Endothelial cell of umbilical vein (primary cell): ENCODE measurements around the gene NCOA5. TPM values are rescaled to one million over a fixed set of nuclear protein-coding genes. Genes with fewer than 3 reads are reported as not detected.

Source experiments
- BruUV-seq: library from RNA; stranded (reverse); fragments of 400-500 nt; replicated peaks from 2 replicates; lab custom pipeline; 2021; lab: Mats Ljungman, UMichigan
- CTCF ChIA-PET: fragments of 300-600, 350-600 bp; sonication (Branson Sonifier 250); formaldehyde crosslinking; loops from one replicate; lab custom pipeline; 2021; ENCODE audit warnings: antibody characterized with exemption, inconsistent platforms; lab: Charles Lee
- POLR2A ChIA-PET: fragments of 300-600, 350-600 bp; sonication (Branson Sonifier 250); formaldehyde crosslinking; loops from one replicate; lab custom pipeline; 2021; ENCODE audit warnings: antibody characterized with exemption, inconsistent platforms; lab: Charles Lee
- DNase-seq: peaks from one replicate; pipeline ENCODE4 v3.0.0-alpha.2; 2011; ENCODE audit warnings: low read depth, low spot score
- FAIRE-seq: peaks from 2 replicates; lab custom pipeline; 2011; peaks lifted over from hg19 to GRCh38; lab: Jason Lieb, UNC
- H2AFZ ChIP-seq: 2 replicates; pipeline ENCODE4 v1.6.0; 2012; ENCODE audit warnings: low read depth, low read length, control low read depth, inconsistent platforms
- H3K27ac ChIP-seq: 2 replicates; pipeline ENCODE4 v1.5.1; 2011; ENCODE audit warnings: low read depth, mild to moderate bottlenecking, control low read depth, low read length, moderate library complexity; ENCODE audit not compliant: insufficient read depth
- H3K27me3 ChIP-seq, 2 experiments: 2 replicates each; pipeline versions ENCODE4 v1.6.0 to v1.6.1; 2011; ENCODE audit warnings: low read length in 2 of 2, mixed read lengths in 1 of 2; ENCODE audit not compliant: control insufficient read depth in 2 of 2, insufficient read depth in 2 of 2
- H3K36me3 ChIP-seq, 2 experiments: 2 replicates in 1 of 2; 3 replicates in 1 of 2; pipeline ENCODE4 v1.5.1; 2011; ENCODE audit warnings: low read length in 2 of 2, mild to moderate bottlenecking in 1 of 2, moderate library complexity in 1 of 2; ENCODE audit not compliant: control insufficient read depth in 2 of 2, insufficient read depth in 2 of 2; ENCODE audit errors: extremely low read depth in 1 of 2
- H3K4me1 ChIP-seq: 3 replicates; pipeline ENCODE4 v1.5.1; 2011; ENCODE audit warnings: mild to moderate bottlenecking, low read length; ENCODE audit not compliant: control insufficient read depth, insufficient read depth; ENCODE audit errors: extremely low read depth
- H3K4me2 ChIP-seq: 2 replicates; pipeline ENCODE4 v1.6.1; 2011; ENCODE audit warnings: low read length, control low read depth, mixed read lengths; ENCODE audit not compliant: insufficient read depth
- H3K4me3 ChIP-seq, 3 experiments: fragments of 200-600 bp in 1 of 3; sonication (generic), shearing (Covaris generic) in 1 of 3; replicated peaks in 1 of 3; 2 replicates each; pipeline ENCODE4 v1.5.1; 2011 to 2016; ENCODE audit warnings: control low read depth in 3 of 3, low read length in 3 of 3, mild to moderate bottlenecking in 2 of 3, inconsistent platforms in 1 of 3, low read depth in 1 of 3, moderate library complexity in 1 of 3; ENCODE audit not compliant: insufficient read depth in 1 of 3
- H3K79me2 ChIP-seq: 2 replicates; pipeline ENCODE4 v1.6.0; 2012; ENCODE audit warnings: low read length, inconsistent platforms; ENCODE audit not compliant: control insufficient read depth, insufficient read depth
- H3K9ac ChIP-seq: replicated peaks from 2 replicates; pipeline ENCODE3; 2011; ENCODE audit warnings: low read length, control low read depth; ENCODE audit not compliant: insufficient read depth; ENCODE audit errors: extremely low read depth
- H3K9me1 ChIP-seq: replicated peaks from 3 replicates; pipeline ENCODE4 v1.6.0; 2011; ENCODE audit warnings: mild to moderate bottlenecking, low read length; ENCODE audit not compliant: control insufficient read depth, insufficient read depth; ENCODE audit errors: extremely low read depth
- H3K9me3 ChIP-seq: replicated peaks from 2 replicates; pipeline ENCODE4 v1.5.1; 2012; ENCODE audit warnings: low read length, inconsistent platforms; ENCODE audit not compliant: control insufficient read depth, insufficient read depth
- H4K20me1 ChIP-seq: replicated peaks from 2 replicates; pipeline ENCODE3; 2011; ENCODE audit warnings: mild to moderate bottlenecking, low read length; ENCODE audit not compliant: control insufficient read depth, insufficient read depth; ENCODE audit errors: extremely low read depth
- EZH2 ChIP-seq: IDR thresholded peaks from 2 replicates; pipeline ENCODE4 v1.6.1; 2012; ENCODE audit warnings: borderline replicate concordance, low read depth, mild to moderate bottlenecking, moderate library complexity, low read length, inconsistent platforms; ENCODE audit not compliant: severe bottlenecking
- FOS ChIP-seq: IDR thresholded peaks from 2 replicates; pipeline ENCODE4 v1.6.1; 2011; ENCODE audit warnings: mild to moderate bottlenecking, low read length, moderate library complexity, borderline replicate concordance; ENCODE audit not compliant: insufficient read depth
- GATA2 ChIP-seq: IDR thresholded peaks from 2 replicates; pipeline ENCODE4 v1.7.0; 2011; ENCODE audit warnings: low read depth, mild to moderate bottlenecking, moderate library complexity, mixed read lengths, low read length; ENCODE audit not compliant: insufficient read length, insufficient read depth
- JUN ChIP-seq: IDR thresholded peaks from 2 replicates; pipeline ENCODE4 v1.6.1; 2011; ENCODE audit warnings: borderline replicate concordance, low read depth; ENCODE audit not compliant: insufficient read length, insufficient read depth
- MYC ChIP-seq: IDR thresholded peaks from one replicate; pipeline ENCODE4 v1.6.1; 2011; ENCODE audit warnings: mild to moderate bottlenecking, low read depth, low read length
- POLR2A ChIP-seq: IDR thresholded peaks from 2 replicates; pipeline ENCODE4 v1.6.1; 2012; ENCODE audit warnings: low read depth, mild to moderate bottlenecking, control low read depth, low read length
- POLR2AphosphoS5 ChIP-seq: IDR thresholded peaks from 2 replicates; pipeline ENCODE4 v1.6.1; 2012; ENCODE audit warnings: low read depth, mild to moderate bottlenecking, control low read depth, low read length, moderate library complexity; ENCODE audit not compliant: insufficient read depth
- dilution Hi-C: fragments of 300-500 bp; cut with MboI; formaldehyde crosslinking; loops from one replicate; pipeline ENCODE4 v1.15.0; 2019; ENCODE audit warnings: low sequenced_read_pairs; ENCODE audit not compliant: extremely low pct_ligation_motif_present
- intact Hi-C: fragments of 100-400 bp; cut with micrococcal nuclease; formaldehyde crosslinking; loops from one replicate; pipeline ENCODE4 v1.10.0; 2022
- polyA plus RNA-seq, 4 experiments: library from polyadenylated mRNA; depleted of rRNA in 3 of 4; stranded (reverse) in 3 of 4; unstranded in 1 of 4; fragments of >200 nt; gene quantifications; 2 replicates each; pipeline versions ENCODE4 v1.2.1 to v1.2.3, GENCODE V29; 2011 to 2012; ENCODE audit warnings: missing spikeins in 1 of 4
- total RNA-seq: library from RNA; stranded (reverse); gene quantifications from 2 replicates; pipeline ENCODE4 v1.2.3, GENCODE V29; 2021
- TF ChIP-seq, protein P1 (sequence below): IDR thresholded peaks from 2 replicates; pipeline ENCODE4 v1.6.1; 2011; ENCODE audit not compliant: insufficient read depth, insufficient read length
- TF ChIP-seq, protein P2 (sequence below), 2 donors: IDR thresholded peaks; 1 replicate in 1 of 2; 2 replicates in 1 of 2; pipeline ENCODE4 v1.5.1; 2011; ENCODE audit warnings: low read length in 2 of 2, mild to moderate bottlenecking in 2 of 2, moderate library complexity in 2 of 2, control low read depth in 1 of 2, inconsistent platforms in 1 of 2, low read depth in 1 of 2; ENCODE audit not compliant: insufficient read depth in 1 of 2; ENCODE audit errors: extremely low read depth in 1 of 2

NCOA5 gene
- total and polyA plus RNA-seq, 2 donors (not counting 3 experiments of a cell fraction or from before 2014, with no cell fraction given): 32.0 to 39.5 TPM

DNA sequence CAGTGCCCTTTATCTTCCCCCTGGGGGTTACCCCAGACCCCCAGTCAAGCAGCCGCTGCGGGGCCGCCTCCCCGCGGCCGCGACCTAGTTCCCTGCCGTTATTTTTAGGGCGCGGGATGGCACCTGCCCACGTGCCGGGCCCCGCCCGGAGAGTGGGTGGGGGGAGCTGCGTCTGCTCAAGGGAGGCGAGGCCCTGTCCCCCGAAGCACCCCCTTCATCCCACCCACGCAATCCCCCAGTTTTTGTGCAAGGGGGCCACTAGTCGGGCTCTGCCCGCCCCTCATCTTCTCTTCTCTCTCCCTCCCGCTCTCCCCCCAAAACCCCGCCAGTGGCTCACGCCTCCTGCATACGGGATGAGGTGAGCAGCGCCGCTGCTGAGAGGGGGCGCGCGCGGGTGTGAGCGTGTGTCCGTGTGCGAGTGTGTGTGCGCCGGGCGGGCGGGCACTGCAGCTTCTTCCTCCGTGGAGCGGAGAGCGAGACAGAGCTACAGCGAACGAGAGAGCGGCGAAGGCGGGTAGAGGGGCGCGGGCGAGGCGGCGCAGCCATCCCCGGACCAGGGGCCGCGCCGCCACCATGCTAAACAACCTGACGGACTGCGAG is 60.9 kb downstream of the NCOA5 start, which contains the start of gene SLC12A5:
TSS of gene SLC12A5 (plus strand) at position 444 of the 600 bp plus-strand sequence. CDS start at position 574, 130 bp downstream.
- Histone ChIP-seq H3K4me1 (no peaks in the 10 kb centered on the region), H2AFZ (no peak within 1 kb of the TSS), H4K20me1 (no peaks in the 10 kb centered on the region), H3K9ac (no peak within 1 kb of the TSS), H3K79me2 (no peaks in the 10 kb centered on the region), H3K27ac (no peak within 1 kb of the TSS), H3K9me1 (no peaks in the 10 kb centered on the region), H3K4me3 (no peak within 1 kb of the TSS), H3K9me3 (no peaks in the 10 kb centered on the region), H3K4me2 (no peak within 1 kb of the TSS), H3K36me3 (no peaks in the 10 kb centered on the region), H3K27me3 (peaks cover 45 to 47% of the 10 kb centered on the region in 2 experiments)
- POLR2A ChIA-PET: no interaction called here
- FAIRE-seq (no peak), DNase-seq (no peak)
- dilution Hi-C loops (no loop called here), intact Hi-C loops (loop anchor here (1.0 kb wide), 1 partner anchor 12 kb away; no protein-coding TSS in a partner anchor)
- CTCF ChIA-PET: interaction anchor here (0.7 to 2.0 kb wide), 4 partner anchors 11 to 29 kb away, joined by 3 to 15 read pairs (median 4); no protein-coding TSS in a partner anchor
- TF ChIP-seq MYC (no peak), POLR2AphosphoS5 (no peak), GATA2 (no peak), EZH2 (no peak), POLR2A (no peak), JUN (no peak), FOS (no peak)
- TF ChIP-seq, protein P1, sequence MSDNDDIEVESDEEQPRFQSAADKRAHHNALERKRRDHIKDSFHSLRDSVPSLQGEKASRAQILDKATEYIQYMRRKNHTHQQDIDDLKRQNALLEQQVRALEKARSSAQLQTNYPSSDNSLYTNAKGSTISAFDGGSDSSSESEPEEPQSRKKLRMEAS: no peak
- TF ChIP-seq, protein P2, sequence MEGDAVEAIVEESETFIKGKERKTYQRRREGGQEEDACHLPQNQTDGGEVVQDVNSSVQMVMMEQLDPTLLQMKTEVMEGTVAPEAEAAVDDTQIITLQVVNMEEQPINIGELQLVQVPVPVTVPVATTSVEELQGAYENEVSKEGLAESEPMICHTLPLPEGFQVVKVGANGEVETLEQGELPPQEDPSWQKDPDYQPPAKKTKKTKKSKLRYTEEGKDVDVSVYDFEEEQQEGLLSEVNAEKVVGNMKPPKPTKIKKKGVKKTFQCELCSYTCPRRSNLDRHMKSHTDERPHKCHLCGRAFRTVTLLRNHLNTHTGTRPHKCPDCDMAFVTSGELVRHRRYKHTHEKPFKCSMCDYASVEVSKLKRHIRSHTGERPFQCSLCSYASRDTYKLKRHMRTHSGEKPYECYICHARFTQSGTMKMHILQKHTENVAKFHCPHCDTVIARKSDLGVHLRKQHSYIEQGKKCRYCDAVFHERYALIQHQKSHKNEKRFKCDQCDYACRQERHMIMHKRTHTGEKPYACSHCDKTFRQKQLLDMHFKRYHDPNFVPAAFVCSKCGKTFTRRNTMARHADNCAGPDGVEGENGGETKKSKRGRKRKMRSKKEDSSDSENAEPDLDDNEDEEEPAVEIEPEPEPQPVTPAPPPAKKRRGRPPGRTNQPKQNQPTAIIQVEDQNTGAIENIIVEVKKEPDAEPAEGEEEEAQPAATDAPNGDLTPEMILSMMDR (IDR thresholded peaks at IDR 0.05; ENCODE audit: extremely low read depth in 1 of 2, insufficient read depth in 1 of 2, low read depth in 1 of 2, low read length in 2 of 2): no peak
- no TSS peak for BruUV-seq
